SK-N-SH (cell line): Measurements from ENCODE around the gene SEMA4D.

Experiments
- CTCF ChIP-seq: fragments of 200-600 bp; sonication (generic); IDR thresholded peaks from 2 replicates; pipeline ENCODE4 v1.6.1; 2017; ENCODE audit warnings: antibody characterized with exemption, mild to moderate bottlenecking, moderate library complexity
- EZH2phosphoT487 ChIP-seq: fragments of 200-600 bp; sonication (generic); IDR thresholded peaks from 2 replicates; pipeline ENCODE4 v1.6.1; 2017; ENCODE audit warnings: low read depth, mixed run types, mild to moderate bottlenecking, antibody characterized with exemption, moderate library complexity, borderline replicate concordance
- GATA2 ChIP-seq: sonication (generic); formaldehyde crosslinking; IDR thresholded peaks from 2 replicates; pipeline ENCODE4 v1.5.0; 2020; ENCODE audit warnings: mild to moderate bottlenecking, missing genetic modification reagents
- NRF1 ChIP-seq: IDR thresholded peaks from 2 replicates; pipeline ENCODE4 v1.6.1; 2012; ENCODE audit warnings: low read depth, mild to moderate bottlenecking, low read length

- TF ChIP-seq EZH2phosphoT487 (no peak), GATA2 (CRISPR knock-in tag) (no peak), NRF1 (no peak), CTCF (no peak)
Observed at GRCh38 chr9:89470224-89470839, 27.6 kb downstream of the SEMA4D start.
